ENCODE data around the gene SNX9.

The SNX9 gene

DNA sequence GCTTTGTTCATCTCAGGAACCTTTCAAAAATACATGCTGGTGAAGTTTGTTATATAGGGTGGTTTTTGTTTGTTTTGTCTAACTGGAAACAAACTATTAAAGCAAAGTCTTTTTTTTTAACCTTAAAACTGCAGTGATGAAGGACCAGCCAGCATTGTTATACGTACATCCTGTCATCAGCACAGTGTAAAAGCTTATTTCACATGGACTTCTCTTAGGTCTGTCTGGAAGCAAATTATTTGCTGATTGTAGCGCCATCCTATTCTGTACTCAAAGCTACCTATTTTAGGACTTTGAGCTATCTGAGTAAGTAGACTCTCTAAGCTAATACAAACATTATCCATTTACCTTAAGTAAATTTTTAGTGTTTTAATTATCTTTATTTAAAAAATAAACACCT lies 61.7 kb downstream of the SNX9 start:
- H3K36me3 Mint-ChIP-seq (ENCODE audit: low read depth): peaks cover 60% of the 10 kb centered on the region
- H3K9me3 Mint-ChIP-seq: no peaks in the 10 kb centered on the region
- no peak overlapping the region for H3K27ac Mint-ChIP-seq
- H3K4me3 Mint-ChIP-seq: no peak overlapping the region
- H3K4me1 Mint-ChIP-seq: peaks cover 13% of the 10 kb centered on the region
- TF ChIP-seq, protein P1, sequence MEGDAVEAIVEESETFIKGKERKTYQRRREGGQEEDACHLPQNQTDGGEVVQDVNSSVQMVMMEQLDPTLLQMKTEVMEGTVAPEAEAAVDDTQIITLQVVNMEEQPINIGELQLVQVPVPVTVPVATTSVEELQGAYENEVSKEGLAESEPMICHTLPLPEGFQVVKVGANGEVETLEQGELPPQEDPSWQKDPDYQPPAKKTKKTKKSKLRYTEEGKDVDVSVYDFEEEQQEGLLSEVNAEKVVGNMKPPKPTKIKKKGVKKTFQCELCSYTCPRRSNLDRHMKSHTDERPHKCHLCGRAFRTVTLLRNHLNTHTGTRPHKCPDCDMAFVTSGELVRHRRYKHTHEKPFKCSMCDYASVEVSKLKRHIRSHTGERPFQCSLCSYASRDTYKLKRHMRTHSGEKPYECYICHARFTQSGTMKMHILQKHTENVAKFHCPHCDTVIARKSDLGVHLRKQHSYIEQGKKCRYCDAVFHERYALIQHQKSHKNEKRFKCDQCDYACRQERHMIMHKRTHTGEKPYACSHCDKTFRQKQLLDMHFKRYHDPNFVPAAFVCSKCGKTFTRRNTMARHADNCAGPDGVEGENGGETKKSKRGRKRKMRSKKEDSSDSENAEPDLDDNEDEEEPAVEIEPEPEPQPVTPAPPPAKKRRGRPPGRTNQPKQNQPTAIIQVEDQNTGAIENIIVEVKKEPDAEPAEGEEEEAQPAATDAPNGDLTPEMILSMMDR (IDR thresholded peaks at IDR 0.05; ENCODE audit: unreplicated experiment in 3 of 3): no peak
- H3K27me3 Mint-ChIP-seq (ENCODE audit: low read depth): no peaks in the 10 kb centered on the region

- Mint-ChIP-seq H3K27me3 (ENCODE audit: low read depth) (no peaks in the 10 kb centered on the region), H3K4me3 (no peak overlapping the region), H3K4me1 (peaks cover 9% of the 10 kb centered on the region), H3K9me3 (no peaks in the 10 kb centered on the region), H3K27ac (no peak overlapping the region), H3K36me3 (ENCODE audit: low read depth) (peaks cover 64% of the 10 kb centered on the region)
- TF ChIP-seq, protein P1 (IDR thresholded peaks at IDR 0.05; ENCODE audit: unreplicated experiment in 3 of 3): no peak
These were observed 62.3 kb downstream of the SNX9 start for GRCh38 chr6:157885211-157885788.

DNA sequence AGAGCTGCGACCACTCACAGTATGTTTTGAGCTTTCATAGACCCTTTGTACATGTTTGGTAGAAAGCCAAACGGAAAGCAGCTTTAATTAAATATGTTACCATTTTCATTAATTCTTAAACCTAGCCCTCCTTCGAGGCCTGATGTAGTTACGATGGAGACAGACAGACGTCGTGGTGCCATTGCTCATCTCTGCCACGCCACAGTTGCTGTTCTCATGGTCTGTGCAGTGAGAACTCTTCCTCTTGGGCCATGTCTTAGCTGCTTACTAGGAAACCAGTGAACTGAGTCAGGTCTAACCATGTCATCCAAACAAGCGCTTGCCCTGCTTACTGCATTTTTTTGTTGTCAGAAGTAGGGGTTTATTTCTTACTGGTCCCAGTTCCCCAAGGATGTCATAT lies 62.8 kb downstream of the SNX9 start:
- Mint-ChIP-seq H3K27me3 (ENCODE audit: low read depth) (no peaks in the 10 kb centered on the region), H3K27ac (no peak overlapping the region), H3K36me3 (ENCODE audit: low read depth) (peaks cover 68% of the 10 kb centered on the region), H3K9me3 (no peaks in the 10 kb centered on the region), H3K4me1 (peaks cover 6% of the 10 kb centered on the region), H3K4me3 (no peak overlapping the region)
- TF ChIP-seq, protein P1 (IDR thresholded peaks at IDR 0.05; ENCODE audit: unreplicated experiment in 3 of 3): no peak

DNA sequence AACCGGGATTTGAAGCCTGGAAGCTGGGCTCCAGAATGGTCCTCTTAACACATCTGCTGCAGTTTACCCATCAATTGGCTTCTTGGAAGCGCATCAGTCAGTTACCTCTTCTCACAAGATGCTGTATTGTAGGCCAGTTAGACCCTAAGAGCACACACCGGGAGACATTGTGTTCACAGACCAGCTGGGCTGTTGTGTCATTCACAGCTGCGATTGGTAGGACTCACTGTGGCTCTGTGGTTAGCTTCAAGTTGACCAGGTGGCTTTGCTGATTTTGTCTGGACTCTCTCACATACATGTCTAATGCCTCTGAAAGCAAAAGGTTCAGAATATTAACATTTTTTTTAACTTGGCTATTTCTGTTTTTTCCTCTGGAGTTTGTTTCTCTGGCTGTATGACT lies 64.8 kb downstream of the SNX9 start:
- H3K36me3 Mint-ChIP-seq (ENCODE audit: low read depth): peaks cover 63% of the 10 kb centered on the region
- TF ChIP-seq, protein P1 (IDR thresholded peaks at IDR 0.05; ENCODE audit: unreplicated experiment in 3 of 3): no peak
- no peaks in the 10 kb centered on the region for H3K9me3 Mint-ChIP-seq
- no peak overlapping the region for H3K4me3 Mint-ChIP-seq
- no peaks in the 10 kb centered on the region for H3K4me1 Mint-ChIP-seq
- H3K27me3 Mint-ChIP-seq (ENCODE audit: low read depth): no peaks in the 10 kb centered on the region
- no peak overlapping the region for H3K27ac Mint-ChIP-seq

DNA sequence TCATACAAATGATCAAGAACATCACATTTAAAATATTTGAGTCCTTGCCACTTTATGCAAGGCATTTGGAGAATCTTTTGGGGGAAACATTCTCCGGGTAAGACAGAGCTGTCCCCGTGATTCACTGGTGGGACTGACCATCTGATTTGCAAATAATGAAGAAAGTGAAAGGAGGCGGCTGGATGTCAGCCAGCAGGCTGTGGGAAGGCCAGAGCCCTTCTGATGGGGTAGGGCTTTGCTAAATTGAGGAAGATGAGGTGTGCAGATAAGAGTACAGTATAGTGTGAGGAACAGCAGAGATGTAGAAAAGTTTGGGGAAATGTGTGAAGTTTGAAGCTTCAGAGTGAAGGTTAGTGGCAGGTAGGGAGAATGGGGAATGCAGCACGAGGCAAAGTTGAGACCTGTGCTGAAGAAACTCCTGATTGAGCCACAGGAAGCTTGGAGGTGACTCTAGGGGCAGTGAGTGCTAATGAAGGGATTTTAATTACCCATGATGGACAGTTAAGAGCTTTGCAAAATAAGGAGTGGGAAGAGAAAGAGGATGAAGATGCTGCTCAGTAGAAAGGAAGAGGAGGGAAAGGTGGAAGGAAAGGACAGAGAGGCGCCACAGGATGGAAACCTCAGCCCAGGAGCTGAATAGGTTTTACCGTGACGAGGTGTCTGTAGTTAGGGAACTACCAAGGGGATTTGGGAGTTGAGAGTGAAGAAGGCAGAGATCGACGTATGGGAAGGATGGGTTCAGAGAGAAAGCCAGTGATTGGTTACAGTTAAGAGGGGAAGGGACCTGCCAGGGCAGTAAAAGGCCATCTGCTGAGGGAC lies 68.7 kb downstream of the SNX9 start:
- Mint-ChIP-seq H3K4me3 (no peak overlapping the region), H3K36me3 (ENCODE audit: low read depth) (peaks cover 46% of the 10 kb centered on the region), H3K27ac (no peak overlapping the region), H3K27me3 (ENCODE audit: low read depth) (no peaks in the 10 kb centered on the region), H3K9me3 (no peaks in the 10 kb centered on the region), H3K4me1 (peaks cover 5% of the 10 kb centered on the region)
- TF ChIP-seq, protein P1 (IDR thresholded peaks at IDR 0.05; ENCODE audit: unreplicated experiment in 3 of 3): no peak

Data from nephron (organoid).